GM19395 (cell line): ENCODE data around the gene TMC2.
"Not testable (repeated sequence)": the region's sequence is repeated elsewhere in the genome, so short reads cannot be mapped to it uniquely, and the experiment has no call there.

Source experiments
- ATAC-seq: cut with Tn5 transposase; IDR thresholded peaks from one replicate; pipeline ENCODE4 v1.9.1; 2021; ENCODE audit warnings: mild to moderate bottlenecking, moderate library complexity; ENCODE audit not compliant: unreplicated experiment

The TMC2 gene

DNA sequence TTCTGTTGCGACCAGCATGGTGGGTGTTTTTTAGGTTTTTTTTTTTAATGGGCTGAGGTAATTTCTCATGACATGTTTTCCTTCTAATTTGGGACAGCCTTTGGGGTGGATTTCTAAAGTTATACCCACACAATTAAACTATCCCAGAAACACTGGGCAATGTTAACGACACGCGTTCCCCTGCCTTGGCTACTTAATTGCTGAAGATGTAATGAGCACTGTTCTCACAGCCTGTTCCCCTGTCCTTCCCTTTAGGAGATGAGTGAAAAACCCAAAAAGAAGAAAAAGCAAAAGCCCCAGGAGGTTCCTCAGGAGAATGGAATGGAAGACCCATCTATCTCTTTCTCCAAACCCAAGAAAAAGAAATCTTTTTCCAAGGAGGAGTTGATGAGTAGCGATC lies 121.3 kb downstream of the TMC2 start:
- ATAC-seq: no peak

DNA sequence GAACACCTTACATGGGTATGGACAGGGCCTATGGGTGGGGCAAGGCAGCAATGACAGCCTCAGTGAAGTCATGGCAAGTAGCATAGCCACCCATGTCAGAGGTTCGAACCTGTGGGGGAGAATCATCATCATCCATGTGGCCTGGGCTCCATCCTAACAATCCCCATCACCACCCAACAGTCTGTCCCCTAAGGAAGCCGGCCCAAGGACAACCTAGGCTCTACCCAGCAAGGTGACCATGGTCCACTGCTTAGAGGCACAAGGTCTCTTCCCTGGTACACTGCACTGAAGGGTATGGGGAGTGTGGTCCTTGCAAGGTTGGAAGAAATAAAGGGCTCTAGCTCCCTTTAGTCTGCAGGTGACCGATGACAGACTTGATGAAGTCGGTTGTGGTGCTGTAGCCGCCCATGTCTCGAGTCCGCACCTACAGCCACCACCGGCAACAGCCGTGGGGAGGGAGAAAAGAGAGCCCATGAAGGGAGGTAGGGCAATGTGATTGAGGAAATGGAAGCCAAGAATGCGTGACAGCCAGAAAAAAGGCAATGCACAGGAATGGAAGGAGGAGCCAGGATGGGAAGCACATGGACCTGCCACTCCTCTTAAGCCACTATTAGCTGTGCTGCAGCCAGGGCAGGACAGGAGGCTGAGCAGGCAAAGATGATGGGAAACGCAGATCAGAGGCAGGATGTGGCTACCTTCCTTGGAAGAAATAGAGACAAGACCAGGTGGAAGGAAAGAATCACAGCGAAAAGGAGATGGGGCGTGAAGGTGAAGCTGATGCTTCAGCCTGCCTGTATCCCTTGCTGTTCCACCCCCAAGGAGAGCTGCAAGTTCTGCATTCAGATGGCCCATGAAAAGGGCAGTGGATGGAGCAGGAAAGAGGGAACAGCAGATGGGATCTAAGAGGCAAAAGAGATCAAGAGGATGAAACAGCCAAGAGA lies 122.3 kb downstream of the TMC2 start:
- no peak for ATAC-seq

- no peak for ATAC-seq
Observed at GRCh38 chr20:2659547-2659946, 123.2 kb downstream of the TMC2 start.

DNA sequence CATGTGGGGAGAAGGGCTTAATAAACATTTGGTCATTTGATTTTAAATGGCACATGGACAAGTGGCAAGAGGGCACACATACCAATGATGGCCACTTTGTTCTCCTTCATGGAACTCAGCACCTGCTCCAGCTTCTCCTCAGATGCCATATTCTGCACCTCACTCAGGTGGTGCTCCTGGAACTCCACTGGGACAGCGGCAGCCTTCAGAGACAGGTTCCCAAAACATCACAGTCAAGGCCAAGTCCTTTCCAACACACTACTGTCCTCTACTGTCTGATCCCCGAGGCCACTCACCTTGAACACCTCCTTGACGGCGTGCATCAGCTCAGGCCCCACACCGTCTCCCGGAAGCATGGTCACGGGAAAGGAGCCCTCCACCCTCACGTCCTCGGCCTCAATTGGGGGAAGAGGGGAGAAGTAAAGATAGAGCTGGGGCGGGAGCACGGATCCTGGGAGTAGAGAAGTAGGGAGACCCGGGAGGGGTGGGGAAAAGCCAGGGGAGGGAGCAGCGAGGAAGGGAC lies 127.1 kb downstream of the TMC2 start:
- ATAC-seq: no peak

DNA sequence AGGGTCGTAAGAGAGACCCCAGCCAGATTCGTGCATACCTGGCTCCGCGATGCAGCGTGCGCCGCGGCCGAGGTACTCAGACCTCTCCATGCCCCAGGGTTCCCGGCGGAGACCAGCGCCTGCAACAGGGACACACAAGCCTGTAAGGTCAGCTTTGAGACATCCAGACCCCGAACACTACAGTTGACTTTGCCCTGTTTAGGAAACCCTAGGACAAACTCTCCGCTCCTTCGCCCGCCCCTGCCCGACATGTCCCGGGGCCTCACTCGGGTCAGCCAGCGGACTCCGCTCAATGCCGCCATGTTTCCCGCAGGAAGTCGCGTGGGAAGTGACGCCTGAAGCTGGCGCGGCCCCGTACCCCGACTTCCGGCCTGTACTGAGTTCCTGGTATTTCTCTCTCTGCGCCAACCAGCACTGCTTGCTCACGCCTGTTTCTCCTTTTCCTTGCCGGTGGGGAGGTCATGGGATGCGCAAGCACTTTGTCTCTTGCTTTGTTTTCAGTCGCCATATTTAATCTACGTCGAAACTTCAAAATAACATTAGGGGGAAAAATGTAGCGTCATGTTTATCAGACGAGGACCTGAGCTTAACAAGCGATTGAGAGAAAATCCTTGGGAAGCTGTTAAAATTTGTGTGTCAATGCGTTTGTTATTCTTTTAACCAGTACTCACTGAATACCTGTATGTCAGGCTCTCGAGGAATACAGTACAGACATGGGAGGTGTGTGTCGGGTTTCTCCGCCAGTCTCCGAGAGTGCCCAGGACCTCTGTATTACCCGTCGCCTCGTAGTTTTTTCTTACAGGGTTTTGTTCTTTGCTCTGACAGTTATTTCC lies 127.7 kb downstream of the TMC2 start, which contains the start of gene IDH3B:
IDH3B (minus strand) TSS at position 330 of the 833 bp plus-strand sequence; CDS start at position 302, 28 bp downstream.
- peak; percentile 84 for ATAC-seq

DNA sequence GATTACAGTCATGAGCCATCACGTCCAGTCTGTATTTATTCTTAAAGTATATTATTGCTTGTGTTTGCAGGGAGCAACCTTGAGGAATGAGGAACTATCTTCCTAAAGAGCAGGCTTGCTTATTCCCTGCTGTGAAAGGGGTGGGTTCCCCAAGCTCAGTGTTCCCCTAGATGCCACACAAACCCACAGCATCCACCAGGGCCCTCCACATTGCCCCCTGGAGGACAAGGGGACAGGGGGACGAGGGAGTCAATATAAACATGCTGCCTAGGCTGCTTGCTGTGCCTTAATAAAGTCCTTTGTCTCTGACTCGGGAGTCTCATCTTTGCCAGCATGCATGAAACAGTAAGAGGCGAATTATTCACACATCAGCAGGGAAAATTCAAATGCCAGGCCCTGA lies 135.6 kb downstream of the TMC2 start:
- ATAC-seq: no peak

DNA sequence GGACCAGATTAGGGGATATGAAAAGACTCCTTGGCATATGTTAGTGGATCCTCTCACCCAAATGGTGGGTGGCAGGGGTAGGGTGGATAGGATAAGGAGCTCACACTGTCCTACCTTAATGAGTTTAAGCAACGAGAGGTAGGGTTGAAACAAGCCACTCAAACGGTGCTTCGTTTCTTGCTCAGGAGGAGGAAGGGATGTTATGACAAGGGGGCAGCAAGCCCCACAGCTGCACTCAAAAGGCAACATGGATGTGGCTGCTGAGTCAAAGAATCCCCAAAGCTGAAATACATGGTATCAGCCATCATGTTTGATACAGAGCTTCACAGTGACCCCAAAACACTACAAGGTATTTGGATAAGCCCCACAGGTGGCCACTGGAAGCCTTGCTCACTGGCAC lies 136.1 kb downstream of the TMC2 start:
- ATAC-seq: no peak

DNA sequence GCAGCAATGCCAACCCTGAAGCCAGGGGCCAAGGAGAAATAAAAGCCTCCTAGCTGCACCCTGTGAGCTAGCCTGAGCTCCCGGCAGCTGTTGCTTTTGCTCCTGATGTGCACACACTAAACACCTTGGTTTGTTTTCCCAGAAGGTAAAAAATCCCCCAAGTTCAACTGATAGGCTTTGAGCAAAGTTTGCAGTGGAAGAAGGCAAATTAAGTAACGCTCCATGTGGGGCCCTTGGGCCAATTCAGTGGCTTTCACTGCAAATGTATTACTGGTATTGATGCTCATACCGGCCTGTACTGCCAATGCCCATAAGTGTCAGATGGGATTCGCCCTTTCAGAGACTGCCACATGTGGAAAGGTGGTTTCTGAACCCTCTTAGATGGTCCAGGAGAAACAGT lies 137.1 kb downstream of the TMC2 start:
- ATAC-seq: no peak

GRCh38 chr20:2680046-2680445 lies 143.7 kb downstream of the TMC2 start:
- no peak for ATAC-seq

DNA sequence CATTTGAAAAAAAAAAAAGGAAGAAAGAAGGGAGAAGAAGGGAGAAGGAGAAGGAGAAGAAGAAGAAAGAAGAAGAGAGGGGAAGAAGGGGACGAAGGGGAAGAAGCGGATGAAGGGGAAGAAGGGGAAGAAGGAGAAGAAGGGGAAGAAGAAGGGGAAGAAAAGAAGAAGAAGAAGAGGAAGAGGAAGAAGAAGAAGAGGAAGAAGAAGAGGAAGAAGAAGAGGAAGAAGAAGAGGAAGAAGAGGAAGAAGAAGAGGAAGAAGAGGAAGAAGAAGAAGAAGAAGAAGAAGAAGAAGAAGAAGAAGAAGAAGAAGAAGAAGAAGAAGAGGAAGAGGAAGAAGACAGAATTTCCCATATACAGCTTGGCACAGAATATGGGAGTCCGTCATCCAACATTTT lies 145.7 kb downstream of the TMC2 start:
- ATAC-seq: not testable (repeated sequence)

DNA sequence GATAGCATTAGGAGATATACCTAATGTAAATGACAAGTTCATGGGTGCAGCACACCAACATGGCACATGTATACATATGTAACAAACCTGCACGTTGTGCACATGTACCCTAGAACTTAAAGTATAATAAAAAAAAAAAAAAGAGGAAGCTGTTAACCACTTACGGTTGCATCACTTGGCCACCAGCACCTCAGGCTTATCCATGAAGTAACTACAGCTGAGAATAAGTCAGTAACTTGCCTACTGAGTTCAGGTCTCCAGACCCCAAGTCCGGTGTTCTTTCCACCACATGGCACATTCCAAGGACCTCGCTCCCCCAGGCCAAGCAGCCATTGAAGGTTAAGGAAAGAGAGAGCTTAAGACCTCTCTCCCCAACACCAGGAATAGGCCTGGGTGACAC lies 148.4 kb downstream of the TMC2 start:
- ATAC-seq: not testable (repeated sequence)

DNA sequence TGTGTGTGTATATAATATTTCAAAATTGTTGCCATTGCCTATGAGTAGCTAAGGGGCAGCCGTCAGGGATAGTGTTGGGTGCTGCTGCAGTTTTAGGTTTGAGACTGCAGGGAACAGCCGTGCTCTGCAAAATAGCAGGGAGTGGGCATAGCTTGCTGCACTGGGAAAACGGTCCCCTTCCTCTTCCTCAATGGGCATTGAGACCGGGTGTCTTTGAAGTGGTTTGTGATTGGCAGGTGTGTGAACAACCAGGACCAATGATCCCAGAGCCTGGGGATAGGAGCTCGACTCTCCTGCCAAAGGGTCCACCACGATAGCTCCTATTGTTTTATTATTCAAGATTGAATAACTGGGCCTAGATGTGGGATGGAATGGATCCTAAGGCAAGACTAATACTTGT lies 151.1 kb downstream of the TMC2 start:
- ATAC-seq: no peak

DNA sequence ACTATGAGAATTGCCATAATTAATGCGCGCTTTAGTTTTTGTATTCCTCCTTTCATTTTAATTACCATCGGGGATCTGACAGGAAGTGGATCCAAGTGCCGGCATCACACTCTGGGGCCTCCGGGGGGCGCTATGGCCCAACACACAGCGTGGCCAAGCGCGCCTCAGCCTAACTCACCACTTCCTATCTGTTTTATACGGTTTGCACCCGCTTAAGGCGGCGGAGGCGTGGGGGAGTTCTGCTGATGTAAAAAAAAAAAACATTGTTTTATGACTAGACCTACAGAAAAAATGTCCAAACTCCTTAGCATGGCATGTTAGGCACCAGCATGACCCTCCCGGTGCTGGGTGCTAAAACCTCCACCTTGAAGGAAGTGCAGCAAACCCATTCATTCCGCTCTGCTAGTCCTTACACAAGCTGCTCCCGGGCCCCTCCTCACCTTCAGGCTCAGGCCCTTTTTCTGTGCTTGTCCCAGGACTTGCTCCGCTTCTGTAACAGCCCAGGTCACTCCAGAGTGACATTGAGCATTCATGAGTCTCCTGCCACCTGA lies 151.7 kb downstream of the TMC2 start:
- ATAC-seq: no peak

- ATAC-seq: no peak
Observed at GRCh38 chr20:2690213-2690612, 153.8 kb downstream of the TMC2 start.

GRCh38 chr20:2690718-2691117 lies 154.3 kb downstream of the TMC2 start:
- no peak for ATAC-seq

- no peak for ATAC-seq
Observed at GRCh38 chr20:2691127-2691526, 154.8 kb downstream of the TMC2 start.
